Liver (tissue), 9 donors: ENCODE measurements around the gene KLHDC2. TPM values are rescaled to one million over a fixed set of nuclear protein-coding genes. Genes with fewer than 3 reads are reported as not detected.

Source experiments
- DNase-seq: peaks from one replicate; pipeline ENCODE4 v3.0.0-alpha.2; 2017; ENCODE audit warnings: low spot score
- H3K27ac ChIP-seq, 2 donors: one replicate each; pipeline ENCODE4 v1.7.0; 2013; ENCODE audit warnings: inconsistent platforms in 2 of 2, low read length in 2 of 2, control low read depth in 1 of 2, low read depth in 1 of 2, mild to moderate bottlenecking in 1 of 2
- H3K27me3 ChIP-seq, 4 donors: one replicate each; pipeline versions ENCODE4 v1.6.1 to v1.7.0; 2013; ENCODE audit warnings: low read length in 3 of 4, inconsistent platforms in 1 of 4, mild to moderate bottlenecking in 1 of 4, moderate library complexity in 1 of 4; ENCODE audit not compliant: control insufficient read depth in 4 of 4, insufficient read depth in 4 of 4
- H3K36me3 ChIP-seq, 4 donors: one replicate each; pipeline versions ENCODE4 v1.6.1 to v1.7.0; 2013; ENCODE audit warnings: low read length in 3 of 4, mild to moderate bottlenecking in 3 of 4, low read depth in 1 of 4, moderate library complexity in 1 of 4; ENCODE audit not compliant: control insufficient read depth in 4 of 4, insufficient read depth in 3 of 4
- H3K4me1 ChIP-seq, 4 donors: one replicate each; pipeline versions ENCODE4 v1.6.1 to v1.7.0; 2013; ENCODE audit warnings: low read length in 3 of 4, mild to moderate bottlenecking in 3 of 4, moderate library complexity in 1 of 4; ENCODE audit not compliant: control insufficient read depth in 4 of 4, insufficient read depth in 4 of 4
- H3K4me3 ChIP-seq, 3 donors: one replicate each; pipeline versions ENCODE4 v1.6.1 to v1.7.0; 2013; ENCODE audit warnings: low read length in 3 of 3, control low read depth in 1 of 3, low read depth in 1 of 3, mild to moderate bottlenecking in 1 of 3
- H3K9ac ChIP-seq, 2 donors: one replicate each; pipeline ENCODE4 v1.7.0; 2013; ENCODE audit warnings: low read length in 2 of 2, mild to moderate bottlenecking in 2 of 2, moderate library complexity in 2 of 2, control low read depth in 1 of 2, low read depth in 1 of 2
- H3K9me3 ChIP-seq, 4 donors: one replicate each; pipeline versions ENCODE4 v1.6.1 to v1.7.0; 2013; ENCODE audit warnings: low read length in 3 of 4; ENCODE audit not compliant: control insufficient read depth in 4 of 4
- ATF3 ChIP-seq: IDR thresholded peaks from 2 replicates; pipeline ENCODE4 v1.6.1; 2016; ENCODE audit warnings: antibody characterized with exemption
- CTCF ChIP-seq: fragments of 150-350 bp; IDR thresholded peaks from 2 replicates; pipeline ENCODE4 v1.5.1; 2017; ENCODE audit warnings: improper control_type of control experiment, low read depth, low read length; ENCODE audit not compliant: missing input control
- EGR1 ChIP-seq, 2 donors: IDR thresholded peaks; 2 replicates each; pipeline ENCODE4 v1.6.1; 2016 to 2018; ENCODE audit warnings: antibody characterized with exemption in 2 of 2, low read depth in 2 of 2
- FOXA1 ChIP-seq: IDR thresholded peaks from 2 replicates; pipeline ENCODE4 v1.6.1; 2016; ENCODE audit warnings: antibody characterized with exemption
- FOXA2 ChIP-seq: IDR thresholded peaks from 2 replicates; pipeline ENCODE4 v1.6.1; 2016; ENCODE audit warnings: antibody characterized with exemption
- GABPA ChIP-seq, 2 donors: IDR thresholded peaks in 1 of 2; conservative IDR thresholded peaks in 1 of 2; 2 replicates each; pipeline ENCODE4 v1.6.1; 2016; ENCODE audit warnings: antibody characterized with exemption in 2 of 2, mild to moderate bottlenecking in 1 of 2, moderate library complexity in 1 of 2
- HNF4A ChIP-seq, 2 donors: conservative IDR thresholded peaks; 2 replicates each; pipeline ENCODE4 v1.6.1; 2016; ENCODE audit warnings: antibody characterized with exemption in 2 of 2, mild to moderate bottlenecking in 2 of 2
- HNF4G ChIP-seq: IDR thresholded peaks from 2 replicates; pipeline ENCODE4 v1.6.1; 2016; ENCODE audit warnings: antibody characterized with exemption
- JUND ChIP-seq, 2 donors: IDR thresholded peaks; 2 replicates each; pipeline ENCODE4 v1.6.1; 2016; ENCODE audit warnings: antibody characterized with exemption in 2 of 2
- MAX ChIP-seq: IDR thresholded peaks from 2 replicates; pipeline ENCODE4 v1.6.1; 2016; ENCODE audit warnings: antibody characterized with exemption
- NR2F2 ChIP-seq: IDR thresholded peaks from 2 replicates; pipeline ENCODE4 v1.6.1; 2016; ENCODE audit warnings: antibody characterized with exemption
- RXRA ChIP-seq, 2 donors: IDR thresholded peaks; 2 replicates each; pipeline ENCODE4 v1.6.1; 2017 to 2018; ENCODE audit warnings: antibody characterized with exemption in 2 of 2, mild to moderate bottlenecking in 1 of 2
- SP1 ChIP-seq: IDR thresholded peaks from 2 replicates; pipeline ENCODE4 v1.6.1; 2018; ENCODE audit warnings: antibody characterized with exemption, mild to moderate bottlenecking
- TAF1 ChIP-seq: conservative IDR thresholded peaks from 2 replicates; pipeline ENCODE4 v1.6.1; 2016; ENCODE audit warnings: antibody characterized with exemption, mild to moderate bottlenecking
- YY1 ChIP-seq: IDR thresholded peaks from 2 replicates; pipeline ENCODE4 v1.6.1; 2016; ENCODE audit warnings: antibody characterized with exemption, mild to moderate bottlenecking
- ZBTB33 ChIP-seq: IDR thresholded peaks from 2 replicates; pipeline ENCODE4 v1.6.1; 2016; ENCODE audit warnings: antibody characterized with exemption
- WGBS: extraction: QIAGEN DNeasy Blood & Tissue Kit; methylation state at CpG from one replicate; pipeline ENCODE4 v1.1.7; 2013; 5-methylcytosine and 5-hydroxymethylcytosine counted together
- polyA plus RNA-seq, 2 donors: library from polyadenylated mRNA; stranded (reverse) in 1 of 2; unstranded in 1 of 2; fragments of 200-250 nt in 1 of 2; fragments of >200 nt in 1 of 2; fragmentation: Nextera tagmentation in 1 of 2; extraction: Ambion mirVana in 1 of 2; gene quantifications; one replicate each; pipeline versions ENCODE4 v1.2.1 to v1.2.3, GENCODE V29; 2013 to 2015
- total RNA-seq, 2 donors: library from RNA; depleted of rRNA; stranded (reverse); fragments of >200 nt; gene quantifications; one replicate each; pipeline ENCODE4 v1.2.3, GENCODE V29; 2014
- donor health status: healthy.
- donor health status: healthy.
- donor health status: healthy.
- donor health status: healthy.
- donor health status: healthy.

Gene KLHDC2
- total and polyA plus RNA-seq, 4 donors: 41.1 to 99.0 (median 89.0) TPM

- Histone ChIP-seq H3K4me1 (no peaks in the 10 kb centered on the region), H3K27ac (no peak overlapping the region), H3K36me3 (peaks cover 8 to 80% (median 66%) of the 10 kb centered on the region in 4 donors), H3K4me3 (no peak overlapping the region), H3K27me3 (no peaks in the 10 kb centered on the region), H3K9ac (no peak overlapping the region), H3K9me3 (no peaks in the 10 kb centered on the region)
- WGBS: 99% methylated on average over 2 of the region's 2 CpGs
- no peak for DNase-seq
- TF ChIP-seq GABPA (IDR thresholded peaks at IDR 0.05 in 1 of 2, conservative IDR thresholded peaks at IDR 0.05 in 1 of 2) (no peak), JUND (IDR thresholded peaks at IDR 0.05) (no peak), YY1 (no peak), ZBTB33 (no peak), RXRA (IDR thresholded peaks at IDR 0.05) (no peak), SP1 (no peak), HNF4G (no peak)
Measured at GRCh38 chr14:49786315-49786714, 18.4 kb downstream of the KLHDC2 start.

- Histone ChIP-seq H3K27me3 (no peaks in the 10 kb centered on the region), H3K4me1 (no peaks in the 10 kb centered on the region), H3K36me3 (peaks cover 5 to 53% (median 39%) of the 10 kb centered on the region in 4 donors), H3K9me3 (no peaks in the 10 kb centered on the region), H3K27ac (no peak overlapping the region), H3K9ac (no peak overlapping the region), H3K4me3 (no peak overlapping the region)
- no peak for DNase-seq
- 0% methylated on average over 1 of the region's 1 CpG for WGBS
- no peak for TF ChIP-seq TAF1
- no peak for TF ChIP-seq FOXA1
- no peak for TF ChIP-seq GABPA (IDR thresholded peaks at IDR 0.05 in 1 of 2, conservative IDR thresholded peaks at IDR 0.05 in 1 of 2)
- no peak for TF ChIP-seq NR2F2
- no peak for TF ChIP-seq CTCF
- TF ChIP-seq ATF3: no peak
- no peak for TF ChIP-seq RXRA (IDR thresholded peaks at IDR 0.05)
- TF ChIP-seq HNF4A (conservative IDR thresholded peaks at IDR 0.05): no peak
Measured at GRCh38 chr14:49792618-49793017, 24.7 kb downstream of the KLHDC2 start.

- DNase-seq: no peak
- no peak overlapping the region for H3K9ac ChIP-seq
- H3K4me1 ChIP-seq: no peaks in the 10 kb centered on the region
- H3K9me3 ChIP-seq: no peaks in the 10 kb centered on the region
- H3K27ac ChIP-seq: no peak overlapping the region
- H3K4me3 ChIP-seq: no peak overlapping the region
- WGBS: 95% methylated on average over 2 of the region's 2 CpGs
- no peaks in the 10 kb centered on the region for H3K27me3 ChIP-seq
- H3K36me3 ChIP-seq: peaks cover 3 to 59% (median 52%) of the 10 kb centered on the region in 4 donors
- TF ChIP-seq GABPA (IDR thresholded peaks at IDR 0.05 in 1 of 2, conservative IDR thresholded peaks at IDR 0.05 in 1 of 2) (no peak), RXRA (IDR thresholded peaks at IDR 0.05) (no peak), HNF4A (conservative IDR thresholded peaks at IDR 0.05) (no peak), FOXA2 (no peak), FOXA1 (no peak), ZBTB33 (no peak), TAF1 (no peak), JUND (IDR thresholded peaks at IDR 0.05) (no peak), MAX (no peak), HNF4G (no peak), EGR1 (IDR thresholded peaks at IDR 0.05; ENCODE audit: low read depth in 2 of 2) (no peak), CTCF (no peak), YY1 (no peak)
Measured at GRCh38 chr14:49796025-49796424, 28.1 kb downstream of the KLHDC2 start.
